Ishikawa (cell line): Measurements from ENCODE around the gene PUSL1.

Source experiments
- CEBPB ChIP-seq: IDR thresholded peaks from 2 replicates; pipeline ENCODE4 v1.6.1; 2012
- CREB1 ChIP-seq: IDR thresholded peaks from 2 replicates; pipeline ENCODE4 v1.6.1; 2012; ENCODE audit warnings: low read depth
- EGR1 ChIP-seq: IDR thresholded peaks from 2 replicates; pipeline ENCODE4 v1.6.1; 2012
- EP300 ChIP-seq: IDR thresholded peaks from 2 replicates; pipeline ENCODE4 v1.6.1; 2012; ENCODE audit warnings: borderline replicate concordance
- FOXM1 ChIP-seq: IDR thresholded peaks from 2 replicates; pipeline ENCODE4 v1.6.1; 2012; ENCODE audit warnings: low read depth, borderline replicate concordance
- MAX ChIP-seq: IDR thresholded peaks from 2 replicates; pipeline ENCODE4 v1.6.1; 2012
- NFIC ChIP-seq: IDR thresholded peaks from 2 replicates; pipeline ENCODE4 v1.6.1; 2012
- RAD21 ChIP-seq: IDR thresholded peaks from 2 replicates; pipeline ENCODE4 v1.6.1; 2012; ENCODE audit warnings: low read depth
- TAF1 ChIP-seq: IDR thresholded peaks from 2 replicates; pipeline ENCODE4 v1.6.1; 2012; ENCODE audit warnings: low read depth, mild to moderate bottlenecking
- TCF12 ChIP-seq: IDR thresholded peaks from 2 replicates; pipeline ENCODE4 v1.6.1; 2012; ENCODE audit warnings: low read depth
- TEAD4 ChIP-seq: IDR thresholded peaks from 2 replicates; pipeline ENCODE4 v1.6.1; 2012
- YY1 ChIP-seq: IDR thresholded peaks from 2 replicates; pipeline ENCODE4 v1.6.1; 2012; ENCODE audit warnings: low read depth
- ZBTB7A ChIP-seq: IDR thresholded peaks from 2 replicates; pipeline ENCODE4 v1.6.1; 2012; ENCODE audit warnings: low read depth
- TF ChIP-seq, protein P1 (sequence below): IDR thresholded peaks from 2 replicates; pipeline ENCODE4 v1.6.1; 2012
- TF ChIP-seq, protein P2 (sequence below): IDR thresholded peaks from 2 replicates; pipeline ENCODE4 v1.6.1; 2012; ENCODE audit warnings: low read depth, mild to moderate bottlenecking

Gene PUSL1

DNA sequence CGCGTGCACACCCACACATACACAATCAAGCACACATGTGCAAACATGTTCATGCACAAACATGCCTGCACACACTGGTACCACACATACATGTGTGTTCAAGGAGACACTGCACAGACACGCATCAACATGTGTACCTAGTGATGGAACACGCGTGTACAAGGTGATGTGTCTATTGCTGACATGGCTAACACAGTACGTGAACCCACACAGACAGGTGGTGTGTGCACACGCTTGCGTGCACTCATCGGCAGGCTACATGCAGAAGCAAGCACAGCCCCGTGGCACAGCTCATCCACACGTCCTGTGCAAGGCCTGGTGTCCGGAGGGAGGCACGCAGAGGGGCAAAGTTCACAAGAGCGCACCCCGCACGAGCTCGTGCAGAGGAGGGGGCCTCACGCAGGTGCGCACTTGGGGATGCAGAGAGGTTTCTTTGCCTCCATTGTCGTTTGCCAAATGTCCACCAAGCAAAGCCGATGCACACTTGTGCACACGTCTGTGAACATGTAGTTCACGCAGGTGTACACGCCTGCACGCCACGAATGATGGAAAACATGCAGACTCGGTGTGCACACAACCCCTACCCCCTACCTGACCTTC lies 1.6 kb upstream of the PUSL1 start:
- TF ChIP-seq RAD21, result no peak
- TF ChIP-seq NFIC, result no peak
- TF ChIP-seq ZBTB7A, result no peak
- no peak for TF ChIP-seq TAF1
- TF ChIP-seq TEAD4, result no peak
- TF ChIP-seq, protein P1, sequence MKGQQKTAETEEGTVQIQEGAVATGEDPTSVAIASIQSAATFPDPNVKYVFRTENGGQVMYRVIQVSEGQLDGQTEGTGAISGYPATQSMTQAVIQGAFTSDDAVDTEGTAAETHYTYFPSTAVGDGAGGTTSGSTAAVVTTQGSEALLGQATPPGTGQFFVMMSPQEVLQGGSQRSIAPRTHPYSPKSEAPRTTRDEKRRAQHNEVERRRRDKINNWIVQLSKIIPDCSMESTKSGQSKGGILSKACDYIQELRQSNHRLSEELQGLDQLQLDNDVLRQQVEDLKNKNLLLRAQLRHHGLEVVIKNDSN, result no peak
- no peak for TF ChIP-seq TCF12
- TF ChIP-seq EP300, result no peak

GRCh38 chr1:1307261-1307922 lies 1.0 kb upstream of the PUSL1 start:
- no peak for TF ChIP-seq TAF1
- TF ChIP-seq CREB1, result no peak
- peak; percentile 86 for TF ChIP-seq EGR1
- TF ChIP-seq TEAD4, result no peak
- TF ChIP-seq NFIC, result no peak
- TF ChIP-seq, protein P2, sequence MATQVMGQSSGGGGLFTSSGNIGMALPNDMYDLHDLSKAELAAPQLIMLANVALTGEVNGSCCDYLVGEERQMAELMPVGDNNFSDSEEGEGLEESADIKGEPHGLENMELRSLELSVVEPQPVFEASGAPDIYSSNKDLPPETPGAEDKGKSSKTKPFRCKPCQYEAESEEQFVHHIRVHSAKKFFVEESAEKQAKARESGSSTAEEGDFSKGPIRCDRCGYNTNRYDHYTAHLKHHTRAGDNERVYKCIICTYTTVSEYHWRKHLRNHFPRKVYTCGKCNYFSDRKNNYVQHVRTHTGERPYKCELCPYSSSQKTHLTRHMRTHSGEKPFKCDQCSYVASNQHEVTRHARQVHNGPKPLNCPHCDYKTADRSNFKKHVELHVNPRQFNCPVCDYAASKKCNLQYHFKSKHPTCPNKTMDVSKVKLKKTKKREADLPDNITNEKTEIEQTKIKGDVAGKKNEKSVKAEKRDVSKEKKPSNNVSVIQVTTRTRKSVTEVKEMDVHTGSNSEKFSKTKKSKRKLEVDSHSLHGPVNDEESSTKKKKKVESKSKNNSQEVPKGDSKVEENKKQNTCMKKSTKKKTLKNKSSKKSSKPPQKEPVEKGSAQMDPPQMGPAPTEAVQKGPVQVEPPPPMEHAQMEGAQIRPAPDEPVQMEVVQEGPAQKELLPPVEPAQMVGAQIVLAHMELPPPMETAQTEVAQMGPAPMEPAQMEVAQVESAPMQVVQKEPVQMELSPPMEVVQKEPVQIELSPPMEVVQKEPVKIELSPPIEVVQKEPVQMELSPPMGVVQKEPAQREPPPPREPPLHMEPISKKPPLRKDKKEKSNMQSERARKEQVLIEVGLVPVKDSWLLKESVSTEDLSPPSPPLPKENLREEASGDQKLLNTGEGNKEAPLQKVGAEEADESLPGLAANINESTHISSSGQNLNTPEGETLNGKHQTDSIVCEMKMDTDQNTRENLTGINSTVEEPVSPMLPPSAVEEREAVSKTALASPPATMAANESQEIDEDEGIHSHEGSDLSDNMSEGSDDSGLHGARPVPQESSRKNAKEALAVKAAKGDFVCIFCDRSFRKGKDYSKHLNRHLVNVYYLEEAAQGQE, result no peak
- TF ChIP-seq, protein P1, result no peak
- TF ChIP-seq FOXM1, result no peak
- TF ChIP-seq MAX, result no peak
- TF ChIP-seq RAD21, result no peak
- no peak for TF ChIP-seq YY1
- TF ChIP-seq ZBTB7A, result peak; percentile 56
- TF ChIP-seq EP300, result no peak
- TF ChIP-seq CEBPB, result no peak
- no peak for TF ChIP-seq TCF12

- no peak for TF ChIP-seq FOXM1
- TF ChIP-seq EP300, result no peak
- no peak for TF ChIP-seq CEBPB
- TF ChIP-seq EGR1, result no peak
- no peak for TF ChIP-seq TEAD4
- TF ChIP-seq MAX, result no peak
- TF ChIP-seq YY1, result no peak
- TF ChIP-seq, protein P1, result no peak
- TF ChIP-seq TCF12, result no peak; the same call in 1 of the 2 replicates
- no peak for TF ChIP-seq NFIC
Observed at GRCh38 chr1:1308756-1309250, 406 bp downstream of the PUSL1 start.

GRCh38 chr1:1309251-1310108 lies 1.1 kb downstream of the PUSL1 start:
- TF ChIP-seq TAF1 (0 out of 2 replicates have a peak, but pooled peaks have one; percentile 12), ZBTB7A (0 out of 2 replicates have a peak, but pooled peaks have one; percentile 45), RAD21 (no peak)

- TF ChIP-seq ZBTB7A, result peak; percentile 16; the same call in 1 of the 2 replicates
- no peak for TF ChIP-seq EP300
Observed at GRCh38 chr1:1310109-1310385, 1.6 kb downstream of the PUSL1 start.

- TF ChIP-seq TEAD4 (no peak), FOXM1 (no peak), CEBPB (no peak), RAD21 (no peak), TAF1 (no peak), YY1 (no peak), EGR1 (no peak), TCF12 (no peak), NFIC (no peak), ZBTB7A (no peak), CREB1 (no peak), MAX (no peak), EP300 (no peak)
- TF ChIP-seq, protein P1, result no peak
- TF ChIP-seq, protein P2, result no peak
Observed at GRCh38 chr1:1310476-1311053, 2.2 kb downstream of the PUSL1 start.
